Panc1 (cell line): Measurements from ENCODE around the gene TMEFF2. TPM values are rescaled to one million over a fixed set of nuclear protein-coding genes. Genes with fewer than 3 reads are reported as not detected.

Experiments used
- ATAC-seq: fragments of 200-7000 bp; cut with Tn5 transposase; 2 replicates; pipeline ENCODE4 v1.9.1; 2020; ENCODE audit warnings: mild to moderate bottlenecking, moderate library complexity
- BruUV-seq: library from RNA; stranded (reverse); fragments of 400-500 nt; replicated peaks from 2 replicates; lab custom pipeline; 2021; lab: Mats Ljungman, UMichigan
- CTCF ChIA-PET: fragments of 300-600 bp; sonication (Branson Sonifier 250); formaldehyde crosslinking; loops from one replicate; lab custom pipeline; 2022; ENCODE audit warnings: antibody characterized with exemption; lab: Charles Lee
- POLR2A ChIA-PET: fragments of 300-600 bp; sonication (Branson Sonifier 250); formaldehyde crosslinking; loops from one replicate; lab custom pipeline; 2022; ENCODE audit warnings: antibody characterized with exemption; lab: Charles Lee
- DNase-seq: peaks from one replicate; pipeline ENCODE4 v3.0.0-alpha.2; 2010; ENCODE audit warnings: low read depth, low spot score
- H3K27ac ChIP-seq: 2 replicates; pipeline ENCODE4 v1.5.1; 2011; ENCODE audit warnings: mild to moderate bottlenecking, low read length, inconsistent platforms
- H3K27me3 ChIP-seq: fragments of 200-500 bp; sonication (Bioruptor generic); 2 replicates; pipeline ENCODE4 v1.6.0; 2014; ENCODE audit warnings: low read length, inconsistent platforms; ENCODE audit not compliant: control insufficient read depth, insufficient read depth
- H3K36me3 ChIP-seq: fragments of 200-500 bp; sonication (Bioruptor generic); 2 replicates; pipeline ENCODE4 v1.5.1; 2014; ENCODE audit warnings: inconsistent platforms, mild to moderate bottlenecking, low read length, moderate library complexity; ENCODE audit not compliant: control insufficient read depth, insufficient read depth
- H3K4me1 ChIP-seq: 2 replicates; pipeline ENCODE4 v1.5.1; 2011; ENCODE audit warnings: inconsistent platforms, mild to moderate bottlenecking, low read length, moderate library complexity; ENCODE audit not compliant: control insufficient read depth, insufficient read depth
- H3K4me3 ChIP-seq, 2 experiments: 2 replicates each; pipeline ENCODE4 v1.5.1; 2011 to 2012; ENCODE audit warnings: low read depth in 2 of 2, low read length in 2 of 2, mild to moderate bottlenecking in 2 of 2, inconsistent platforms in 1 of 2, moderate library complexity in 1 of 2
- H3K9me3 ChIP-seq: fragments of 200-500 bp; sonication (Bioruptor generic); 2 replicates; pipeline ENCODE4 v1.5.1; 2014; ENCODE audit warnings: low read depth, mild to moderate bottlenecking, inconsistent platforms, low read length, moderate library complexity; ENCODE audit not compliant: control insufficient read depth, insufficient read depth
- CTCF ChIP-seq: fragments of 450-650 bp; IDR thresholded peaks from 2 replicates; pipeline ENCODE4 v1.5.1; 2017; ENCODE audit warnings: mild to moderate bottlenecking
- POLR2AphosphoS5 ChIP-seq: IDR thresholded peaks from 2 replicates; pipeline ENCODE4 v1.6.1; 2012; ENCODE audit warnings: mild to moderate bottlenecking, low read depth, low read length, moderate library complexity
- REST ChIP-seq, 2 experiments: IDR thresholded peaks; 2 replicates each; pipeline ENCODE4 v1.6.1; 2011 to 2012; ENCODE audit warnings: low read depth in 2 of 2, control low read depth in 1 of 2, low read length in 1 of 2, mild to moderate bottlenecking in 1 of 2, moderate library complexity in 1 of 2; ENCODE audit not compliant: insufficient read depth in 1 of 2
- SIN3A ChIP-seq: IDR thresholded peaks from 2 replicates; pipeline ENCODE4 v1.6.1; 2012; ENCODE audit warnings: low read depth, mild to moderate bottlenecking, low read length, moderate library complexity, borderline replicate concordance; ENCODE audit not compliant: insufficient read depth
- TCF7L2 ChIP-seq: IDR thresholded peaks from 2 replicates; pipeline ENCODE4 v1.6.1; 2011; ENCODE audit warnings: mild to moderate bottlenecking, low read depth, low read length, inconsistent platforms
- in situ Hi-C: cut with HindIII; loops from 2 replicates; pipeline ENCODE4 v1.10.0; 2016; ENCODE audit warnings: low sequenced_read_pairs, low pct_unique_long_range_greater_than_20kb
- intact Hi-C: fragments of 100-400 bp; cut with micrococcal nuclease; formaldehyde crosslinking; loops from one replicate; pipeline ENCODE4 v1.10.0; 2022; ENCODE audit not compliant: unreplicated experiment
- total RNA-seq: library from RNA; stranded (reverse); gene quantifications from one replicate; pipeline ENCODE4 v1.2.1, GENCODE V29; 2021; ENCODE audit not compliant: unreplicated experiment

TMEFF2 gene
- total RNA-seq, 1 experiment from 2014 or later, result 1.5 TPM

- no peak for ATAC-seq
- no peaks in the 10 kb centered on the region for H3K4me1 ChIP-seq
- no peaks in the 10 kb centered on the region for H3K9me3 ChIP-seq
- BruUV-seq, result no TSS peak
- no peak overlapping the region for H3K4me3 ChIP-seq
- intact Hi-C loops, result no loop called here
- H3K36me3 ChIP-seq, result no peaks in the 10 kb centered on the region
- no peak overlapping the region for H3K27ac ChIP-seq
- no peak for DNase-seq
- TF ChIP-seq REST (IDR thresholded peaks at IDR 0.05; ENCODE audit: insufficient read depth in 1 of 2, low read depth in 2 of 2, low read length in 1 of 2), result no peak
- no peak for TF ChIP-seq CTCF
- no peak for TF ChIP-seq SIN3A
- no peak for TF ChIP-seq TCF7L2
- no peak for TF ChIP-seq POLR2AphosphoS5
- CTCF ChIA-PET, result no interaction called here
- H3K27me3 ChIP-seq, result no peaks in the 10 kb centered on the region
- POLR2A ChIA-PET, result no interaction called here
- in situ Hi-C loops, result no loop called here
Observed at GRCh38 chr2:192013211-192013610, 181.5 kb downstream of the TMEFF2 start.

GRCh38 chr2:192011196-192011595 is 183.5 kb downstream of the TMEFF2 start:
- TF ChIP-seq REST (IDR thresholded peaks at IDR 0.05; ENCODE audit: insufficient read depth in 1 of 2, low read depth in 2 of 2, low read length in 1 of 2), result no peak
- DNase-seq, result no peak
- Histone ChIP-seq H3K9me3 (no peaks in the 10 kb centered on the region), H3K4me3 (no peak overlapping the region), H3K4me1 (no peaks in the 10 kb centered on the region), H3K36me3 (no peaks in the 10 kb centered on the region), H3K27me3 (no peaks in the 10 kb centered on the region), H3K27ac (no peak overlapping the region)
- intact Hi-C loops, result no loop called here
- no peak for ATAC-seq
- ChIA-PET POLR2A (no interaction called here), CTCF (no interaction called here)
- in situ Hi-C loops, result no loop called here
- no TSS peak for BruUV-seq
